Measurements from ENCODE around the gene SPEF2.

DNA sequence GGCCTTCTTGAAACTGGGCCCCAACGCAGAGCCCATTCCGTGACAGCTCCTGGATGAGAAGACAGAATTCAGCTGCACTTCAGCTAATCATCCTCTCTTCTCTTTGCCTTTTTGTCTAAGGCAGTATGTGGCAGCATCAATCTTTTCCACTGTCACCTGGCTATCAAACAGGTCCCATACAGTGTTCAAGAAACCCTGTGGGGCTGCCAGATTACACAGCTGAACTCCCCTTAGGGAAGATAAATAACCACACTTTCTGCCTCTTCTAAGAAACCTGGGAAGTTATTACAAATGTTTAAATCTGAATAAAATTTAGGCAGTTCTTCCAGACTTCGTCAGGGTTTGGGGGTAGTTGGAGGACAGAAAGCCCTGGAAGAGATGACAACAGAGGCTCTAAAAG lies 61.0 kb downstream of the SPEF2 start:
- TF ChIP-seq, protein P1, sequence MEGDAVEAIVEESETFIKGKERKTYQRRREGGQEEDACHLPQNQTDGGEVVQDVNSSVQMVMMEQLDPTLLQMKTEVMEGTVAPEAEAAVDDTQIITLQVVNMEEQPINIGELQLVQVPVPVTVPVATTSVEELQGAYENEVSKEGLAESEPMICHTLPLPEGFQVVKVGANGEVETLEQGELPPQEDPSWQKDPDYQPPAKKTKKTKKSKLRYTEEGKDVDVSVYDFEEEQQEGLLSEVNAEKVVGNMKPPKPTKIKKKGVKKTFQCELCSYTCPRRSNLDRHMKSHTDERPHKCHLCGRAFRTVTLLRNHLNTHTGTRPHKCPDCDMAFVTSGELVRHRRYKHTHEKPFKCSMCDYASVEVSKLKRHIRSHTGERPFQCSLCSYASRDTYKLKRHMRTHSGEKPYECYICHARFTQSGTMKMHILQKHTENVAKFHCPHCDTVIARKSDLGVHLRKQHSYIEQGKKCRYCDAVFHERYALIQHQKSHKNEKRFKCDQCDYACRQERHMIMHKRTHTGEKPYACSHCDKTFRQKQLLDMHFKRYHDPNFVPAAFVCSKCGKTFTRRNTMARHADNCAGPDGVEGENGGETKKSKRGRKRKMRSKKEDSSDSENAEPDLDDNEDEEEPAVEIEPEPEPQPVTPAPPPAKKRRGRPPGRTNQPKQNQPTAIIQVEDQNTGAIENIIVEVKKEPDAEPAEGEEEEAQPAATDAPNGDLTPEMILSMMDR (IDR thresholded peaks at IDR 0.05): no peak
- TF ChIP-seq POLR2A (IDR thresholded peaks at IDR 0.05): no peak
